T-helper 22 cell (primary cell): ENCODE measurements around the gene NPPB.
"Not testable (repeated sequence)": the region's sequence is repeated elsewhere in the genome, so short reads cannot be mapped to it uniquely, and the experiment has no call there.

Source experiments
- DNase-seq: peaks from one replicate; pipeline ENCODE4 v3.0.0-alpha.2; 2020; ENCODE audit warnings: low read depth

NPPB gene

GRCh38 chr1:11858613-11858967 is at the start of gene NPPB:
TSS of gene NPPB (minus strand) at chr1:11858945. CDS start at chr1:11858833, 112 bp downstream.
- DNase-seq = no peak

- peak; percentile 44 for DNase-seq
Observed at GRCh38 chr1:11908095-11908675, 49.4 kb upstream of the NPPB start.

- peak; percentile 81 for DNase-seq
Observed at GRCh38 chr1:11907275-11908094, 48.7 kb upstream of the NPPB start.

GRCh38 chr1:11906870-11907269 is 48.1 kb upstream of the NPPB start:
- DNase-seq = no peak

GRCh38 chr1:11904978-11905377 is 46.2 kb upstream of the NPPB start:
- no peak for DNase-seq

GRCh38 chr1:11904156-11904555 is 45.4 kb upstream of the NPPB start:
- DNase-seq = not testable (repeated sequence)

- no peak for DNase-seq
Observed at GRCh38 chr1:11903210-11903609, 44.5 kb upstream of the NPPB start.

GRCh38 chr1:11901446-11901845 is 42.7 kb upstream of the NPPB start:
- not testable (repeated sequence) for DNase-seq

GRCh38 chr1:11898831-11899467 is 40.2 kb upstream of the NPPB start:
- no peak for DNase-seq

- no peak for DNase-seq
Observed at GRCh38 chr1:11898086-11898785, 39.5 kb upstream of the NPPB start.

GRCh38 chr1:11894501-11894900 is 35.8 kb upstream of the NPPB start:
- not testable (repeated sequence) for DNase-seq

GRCh38 chr1:11893907-11894251 is 35.1 kb upstream of the NPPB start:
- DNase-seq = peak; percentile 33

- no peak for DNase-seq
Observed at GRCh38 chr1:11891433-11892186, 32.9 kb upstream of the NPPB start.

- no peak for DNase-seq
Observed at GRCh38 chr1:11888877-11889208, 30.1 kb upstream of the NPPB start.

GRCh38 chr1:11888206-11888876 is 29.6 kb upstream of the NPPB start:
- DNase-seq = no peak

GRCh38 chr1:11887666-11888007 is 28.9 kb upstream of the NPPB start:
- no peak for DNase-seq

- no peak for DNase-seq
Observed at GRCh38 chr1:11886986-11887665, 28.4 kb upstream of the NPPB start.

- DNase-seq = no peak
Observed at GRCh38 chr1:11885916-11886315, 27.2 kb upstream of the NPPB start.

GRCh38 chr1:11882814-11883538 is 24.2 kb upstream of the NPPB start:
- no peak for DNase-seq

- DNase-seq = no peak
Observed at GRCh38 chr1:11881749-11882441, 23.1 kb upstream of the NPPB start.
